Measurements from ENCODE around the gene PHC2.

DNA sequence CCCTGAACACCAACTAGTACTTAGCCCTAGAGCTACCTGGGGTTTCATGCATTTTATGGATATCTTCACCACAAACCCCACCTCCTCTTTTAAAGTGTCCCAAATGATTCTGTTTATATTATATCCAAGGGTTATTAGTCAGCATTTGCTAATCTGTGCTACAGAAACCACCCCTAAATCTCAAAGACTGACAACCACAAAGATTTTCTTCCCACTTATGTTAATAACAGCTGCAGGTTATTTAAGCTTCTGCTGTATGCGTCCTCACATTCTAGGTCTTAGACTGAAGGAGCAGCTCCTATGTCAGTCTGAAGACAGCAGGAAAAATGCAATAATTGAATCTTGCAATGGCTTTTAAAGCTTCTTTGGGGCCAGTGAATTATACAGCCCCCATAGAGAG is 11.2 kb upstream of the PHC2 start:
- TF ChIP-seq CTCF (IDR thresholded peaks at IDR 0.05; ENCODE audit: low read length) (no peak), EZH2 (IDR thresholded peaks at IDR 0.05; ENCODE audit: borderline replicate concordance, low read length) (no peak)
